CD4-positive, CD25-positive, alpha-beta regulatory T cell (primary cell): Measurements from ENCODE around the gene MVB12B. TPM values are rescaled to one million over a fixed set of nuclear protein-coding genes. Genes with fewer than 3 reads are reported as not detected.

Experiments used
- ATAC-seq, 2 donors: fragments of 150-1000 bp; cut with Tn5 transposase; one replicate each; pipeline ENCODE4 v1.10.0; 2021; ENCODE audit warnings: low read depth in 2 of 2, moderate number of reproducible peaks in 2 of 2, moderate library complexity in 1 of 2
- DNase-seq, 3 donors: peaks; one replicate each; pipeline versions ENCODE4 v3.0.0 to v3.0.0-alpha.2; 2012 to 2022; ENCODE audit warnings: mixed read lengths in 1 of 3
- H3K27ac ChIP-seq: one replicate; pipeline ENCODE4 v1.7.0; 2013; ENCODE audit warnings: mild to moderate bottlenecking, low read length; ENCODE audit not compliant: insufficient read depth, poor library complexity, severe bottlenecking
- H3K27me3 ChIP-seq: one replicate; pipeline ENCODE4 v1.7.0; 2013; ENCODE audit warnings: low read length; ENCODE audit not compliant: control insufficient read depth, insufficient read depth
- H3K36me3 ChIP-seq: one replicate; pipeline ENCODE4 v1.7.0; 2013; ENCODE audit warnings: mild to moderate bottlenecking, low read length, moderate library complexity; ENCODE audit not compliant: control insufficient read depth, insufficient read depth
- H3K4me1 ChIP-seq: 2 replicates; pipeline ENCODE4 v1.7.0; 2013; ENCODE audit warnings: mild to moderate bottlenecking, low read length; ENCODE audit not compliant: insufficient read depth, control insufficient read depth, poor library complexity, severe bottlenecking
- H3K4me3 ChIP-seq: one replicate; pipeline ENCODE4 v1.7.0; 2013; ENCODE audit warnings: low read depth, mild to moderate bottlenecking, low read length, moderate library complexity
- H3K9me3 ChIP-seq, 2 experiments: 1 replicate in 1 of 2; 2 replicates in 1 of 2; pipeline ENCODE4 v1.7.0; 2013; ENCODE audit warnings: low read length in 2 of 2, mild to moderate bottlenecking in 1 of 2, moderate library complexity in 1 of 2; ENCODE audit not compliant: control insufficient read depth in 2 of 2
- H3K27ac Mint-ChIP-seq, 3 donors: one replicate each; pipeline ENCODE4 v1.8.0; 2020 to 2022; ENCODE audit warnings: mild to moderate bottlenecking in 3 of 3, mixed read lengths in 3 of 3, moderate library complexity in 2 of 3
- H3K27me3 Mint-ChIP-seq: one replicate; pipeline ENCODE4 v1.8.0; 2022; ENCODE audit warnings: mild to moderate bottlenecking, mixed read lengths
- H3K36me3 Mint-ChIP-seq: one replicate; pipeline ENCODE4 v1.8.0; 2020; ENCODE audit warnings: mixed read lengths
- H3K4me1 Mint-ChIP-seq, 4 donors: one replicate each; pipeline ENCODE4 v1.8.0; 2020 to 2022; ENCODE audit warnings: mixed read lengths in 4 of 4, mild to moderate bottlenecking in 1 of 4
- H3K4me3 Mint-ChIP-seq, 4 donors: one replicate each; pipeline ENCODE4 v1.8.0; 2020 to 2022; ENCODE audit warnings: mild to moderate bottlenecking in 4 of 4, mixed read lengths in 4 of 4, moderate library complexity in 3 of 4
- H3K9me3 Mint-ChIP-seq, 7 donors: one replicate each; pipeline ENCODE4 v1.8.0; 2020 to 2022; ENCODE audit warnings: mixed read lengths in 7 of 7, mild to moderate bottlenecking in 3 of 7, moderate library complexity in 2 of 7
- polyA plus RNA-seq, 4 donors: library from polyadenylated mRNA; unstranded; fragments of 300-500 nt; fragmentation: Illumina TruSeq; gene quantifications; one replicate each; pipeline ENCODE4 v1.2.3, GENCODE V29; 2021
- total RNA-seq: library from RNA; stranded (reverse); gene quantifications from one replicate; pipeline ENCODE4 v1.2.3, GENCODE V29; 2022

Gene MVB12B
- total and polyA plus RNA-seq, 5 donors from 2014 or later = 0.60 to 5.1 (median 1.4) TPM

GRCh38 chr9:126448865-126449577 is 122.4 kb downstream of the MVB12B start:
- H3K4me3 Mint-ChIP-seq = no peak overlapping the region
- H3K9me3 Mint-ChIP-seq = no peaks in the 10 kb centered on the region
- Histone ChIP-seq H3K27ac (no peak overlapping the region), H3K27me3 (no peaks in the 10 kb centered on the region), H3K4me3 (no peak overlapping the region), H3K36me3 (no peaks in the 10 kb centered on the region), H3K4me1 (no peaks in the 10 kb centered on the region), H3K9me3 (no peaks in the 10 kb centered on the region)
- DNase-seq = no peak
- H3K27ac Mint-ChIP-seq = no peak overlapping the region
- ATAC-seq = no peak
- no peaks in the 10 kb centered on the region for H3K27me3 Mint-ChIP-seq
- peaks cover 0 to 11% (median 5%) of the 10 kb centered on the region in 4 donors for H3K4me1 Mint-ChIP-seq
- H3K36me3 Mint-ChIP-seq = no peaks in the 10 kb centered on the region

GRCh38 chr9:126449725-126450667 is 123.4 kb downstream of the MVB12B start:
- ATAC-seq = no peak
- Mint-ChIP-seq H3K4me3 (no peak overlapping the region), H3K4me1 (peaks cover 0 to 7% (median 0%) of the 10 kb centered on the region in 4 donors), H3K9me3 (no peaks in the 10 kb centered on the region), H3K36me3 (no peaks in the 10 kb centered on the region), H3K27me3 (no peaks in the 10 kb centered on the region), H3K27ac (peak overlapping the region in 1 of 3 donors; percentile 68)
- no peaks in the 10 kb centered on the region for H3K27me3 ChIP-seq
- no peak overlapping the region for H3K27ac ChIP-seq
- no peaks in the 10 kb centered on the region for H3K4me1 ChIP-seq
- no peaks in the 10 kb centered on the region for H3K36me3 ChIP-seq
- no peak overlapping the region for H3K4me3 ChIP-seq
- H3K9me3 ChIP-seq = no peaks in the 10 kb centered on the region
- no peak for DNase-seq

- peaks cover 0 to 7% (median 0%) of the 10 kb centered on the region in 4 donors for H3K4me1 Mint-ChIP-seq
- DNase-seq (no peak), ATAC-seq (no peak)
- Histone ChIP-seq H3K4me3 (no peak overlapping the region), H3K27me3 (no peaks in the 10 kb centered on the region), H3K36me3 (no peaks in the 10 kb centered on the region), H3K4me1 (no peaks in the 10 kb centered on the region), H3K27ac (no peak overlapping the region), H3K9me3 (no peaks in the 10 kb centered on the region)
- no peaks in the 10 kb centered on the region for H3K9me3 Mint-ChIP-seq
- peak overlapping the region in 1 of 3 donors; percentile 68 for H3K27ac Mint-ChIP-seq
- no peaks in the 10 kb centered on the region for H3K36me3 Mint-ChIP-seq
- H3K27me3 Mint-ChIP-seq = no peaks in the 10 kb centered on the region
- H3K4me3 Mint-ChIP-seq = no peak overlapping the region
Measured at GRCh38 chr9:126450668-126451205, 124.1 kb downstream of the MVB12B start.

GRCh38 chr9:126451316-126451885 is 124.8 kb downstream of the MVB12B start:
- no peaks in the 10 kb centered on the region for H3K9me3 Mint-ChIP-seq
- Histone ChIP-seq H3K4me1 (no peaks in the 10 kb centered on the region), H3K9me3 (no peaks in the 10 kb centered on the region), H3K27me3 (no peaks in the 10 kb centered on the region), H3K36me3 (no peaks in the 10 kb centered on the region), H3K27ac (no peak overlapping the region), H3K4me3 (no peak overlapping the region)
- H3K27me3 Mint-ChIP-seq = no peaks in the 10 kb centered on the region
- no peak for ATAC-seq
- H3K4me1 Mint-ChIP-seq = peaks cover 0 to 7% (median 0%) of the 10 kb centered on the region in 4 donors
- peak overlapping the region in 1 of 3 donors; percentile 20 for H3K27ac Mint-ChIP-seq
- no peak overlapping the region for H3K4me3 Mint-ChIP-seq
- DNase-seq = no peak
- no peaks in the 10 kb centered on the region for H3K36me3 Mint-ChIP-seq

DNA sequence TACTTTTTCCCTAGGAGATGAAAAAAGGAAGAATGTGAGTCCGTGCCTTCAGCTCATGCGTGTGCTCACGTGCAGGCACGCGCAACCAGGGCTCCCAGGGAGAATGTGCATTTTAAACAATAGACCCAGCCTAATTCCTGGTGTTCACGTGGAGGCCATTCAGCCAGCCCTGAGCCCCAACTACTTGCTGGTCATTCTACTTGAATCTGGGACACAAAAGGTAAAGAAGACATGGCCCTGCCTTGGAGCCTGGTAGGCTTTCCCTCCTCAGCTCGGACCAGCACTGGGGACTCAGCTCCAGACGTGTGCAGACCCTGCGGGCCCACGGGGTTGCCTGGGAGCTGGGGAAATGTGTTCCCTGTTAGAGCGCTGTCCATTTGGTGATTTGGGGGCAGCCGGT is 125.5 kb downstream of the MVB12B start:
- DNase-seq (no peak), ATAC-seq (no peak)
- H3K4me1 Mint-ChIP-seq = peaks cover 0 to 7% (median 3%) of the 10 kb centered on the region in 4 donors
- Histone ChIP-seq H3K27ac (no peak overlapping the region), H3K27me3 (no peaks in the 10 kb centered on the region), H3K9me3 (no peaks in the 10 kb centered on the region), H3K4me1 (no peaks in the 10 kb centered on the region), H3K4me3 (no peak overlapping the region), H3K36me3 (no peaks in the 10 kb centered on the region)
- no peaks in the 10 kb centered on the region for H3K27me3 Mint-ChIP-seq
- H3K27ac Mint-ChIP-seq = peak overlapping the region in 2 of 3 donors; percentile 47 to 60
- H3K36me3 Mint-ChIP-seq = peaks cover 3% of the 10 kb centered on the region
- H3K9me3 Mint-ChIP-seq = no peaks in the 10 kb centered on the region
- H3K4me3 Mint-ChIP-seq = no peak overlapping the region

DNA sequence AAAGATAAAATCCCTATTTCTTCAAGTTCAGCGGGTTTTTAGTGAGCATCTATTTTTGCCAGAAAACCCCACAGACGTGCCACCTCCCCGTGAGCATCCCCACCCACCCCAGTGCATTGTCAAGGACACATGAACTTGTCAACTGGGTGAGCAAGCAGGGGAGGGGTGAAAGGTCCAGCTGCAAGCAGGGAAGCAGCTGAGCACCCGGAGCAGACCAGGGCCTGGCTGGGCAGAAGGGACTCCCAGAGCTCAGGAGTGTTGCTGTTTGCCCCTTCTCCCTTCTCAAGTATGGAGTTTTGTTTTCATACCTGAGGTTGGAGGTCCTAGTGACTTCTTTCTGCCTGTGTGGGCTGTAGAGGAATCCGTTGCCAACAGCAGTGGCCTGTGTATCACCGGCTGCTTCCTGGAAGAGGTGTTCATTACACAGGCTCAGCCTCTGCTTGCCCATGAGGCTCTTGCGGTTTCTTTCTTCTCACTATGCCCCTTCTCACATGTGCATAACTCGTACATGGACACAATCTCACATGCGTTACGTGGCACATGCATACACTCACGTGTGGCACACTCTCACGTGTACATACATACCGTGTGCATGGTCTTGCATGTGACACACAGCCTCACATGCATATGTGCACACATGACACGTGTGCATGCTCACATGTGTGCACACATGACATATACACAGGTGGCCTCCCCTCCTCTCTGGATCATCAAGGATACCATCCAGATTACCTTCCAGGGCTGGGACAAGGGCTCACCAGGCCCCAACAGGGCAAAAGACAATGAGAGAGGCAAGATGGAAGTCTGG is 126.7 kb downstream of the MVB12B start:
- no peak overlapping the region for H3K4me3 Mint-ChIP-seq
- DNase-seq = no peak
- peaks cover 0 to 7% (median 3%) of the 10 kb centered on the region in 4 donors for H3K4me1 Mint-ChIP-seq

GRCh38 chr9:126454215-126454614 is 127.6 kb downstream of the MVB12B start:
- DNase-seq (no peak), ATAC-seq (no peak)
- Mint-ChIP-seq H3K4me1 (peaks cover 0 to 7% (median 3%) of the 10 kb centered on the region in 4 donors), H3K9me3 (no peaks in the 10 kb centered on the region), H3K27me3 (no peaks in the 10 kb centered on the region), H3K27ac (peak overlapping the region in 1 of 3 donors; percentile 9), H3K36me3 (peaks cover 3% of the 10 kb centered on the region), H3K4me3 (no peak overlapping the region)
- Histone ChIP-seq H3K4me1 (no peaks in the 10 kb centered on the region), H3K27me3 (no peaks in the 10 kb centered on the region), H3K4me3 (no peak overlapping the region), H3K36me3 (no peaks in the 10 kb centered on the region), H3K27ac (no peak overlapping the region), H3K9me3 (no peaks in the 10 kb centered on the region)

More for the DNA sequence above, 126.7 kb downstream of the MVB12B start:
- Histone ChIP-seq H3K4me1 (no peaks in the 10 kb centered on the region), H3K27ac (no peak overlapping the region), H3K36me3 (no peaks in the 10 kb centered on the region), H3K4me3 (no peak overlapping the region), H3K9me3 (no peaks in the 10 kb centered on the region), H3K27me3 (no peaks in the 10 kb centered on the region)
- Mint-ChIP-seq H3K36me3 (peaks cover 3% of the 10 kb centered on the region), H3K9me3 (no peaks in the 10 kb centered on the region), H3K27ac (peak overlapping the region in 1 of 3 donors; percentile 73), H3K27me3 (no peaks in the 10 kb centered on the region)
- ATAC-seq = no peak
